Measurements from ENCODE around the gene MYO1A.
"Not testable (repeated sequence)": the region's sequence is repeated elsewhere in the genome, so short reads cannot be mapped to it uniquely, and the experiment has no call there.

MYO1A gene

GRCh38 chr12:57087691-57088353, 37.9 kb upstream of the MYO1A start:
- FAIRE-seq (no peak), DNase-seq (ENCODE audit: insufficient read length, low spot score) (peak; percentile 85)

- FAIRE-seq: no peak
- DNase-seq (ENCODE audit: insufficient read length, low spot score): peak; percentile 77
Measured at GRCh38 chr12:57087010-57087690, 37.2 kb upstream of the MYO1A start.

- FAIRE-seq (no peak), DNase-seq (ENCODE audit: insufficient read length, low spot score) (peak; percentile 69)
Measured at GRCh38 chr12:57086493-57087009, 36.6 kb upstream of the MYO1A start.

- DNase-seq (ENCODE audit: insufficient read length, low spot score) (no peak), FAIRE-seq (no peak)
Measured at GRCh38 chr12:57085999-57086492, 36.1 kb upstream of the MYO1A start.

- DNase-seq (ENCODE audit: insufficient read length, low spot score): no peak
- FAIRE-seq: no peak
Measured at GRCh38 chr12:57080855-57081254, 30.9 kb upstream of the MYO1A start.

GRCh38 chr12:57079821-57080220, 29.9 kb upstream of the MYO1A start:
- FAIRE-seq: no peak
- no peak for DNase-seq (ENCODE audit: insufficient read length, low spot score)

GRCh38 chr12:57078519-57079404, 28.8 kb upstream of the MYO1A start, which contains the start of gene NEMP1:
NEMP1 (minus strand) TSS chr12:57078791; CDS start chr12:57078745, 46 bp downstream.
- peak; percentile 77 for FAIRE-seq

GRCh38 chr12:57073566-57074450, 23.9 kb upstream of the MYO1A start:
- DNase-seq (ENCODE audit: insufficient read length, low spot score); FAIRE-seq: not testable (repeated sequence)

More at GRCh38 chr12:57078519-57079404, 28.8 kb upstream of the MYO1A start, which contains the start of gene NEMP1:
- peak; percentile 97 for DNase-seq (ENCODE audit: insufficient read length, low spot score)

- FAIRE-seq: no peak
- DNase-seq (ENCODE audit: insufficient read length, low spot score): no peak
Measured at GRCh38 chr12:57072661-57073060, 22.7 kb upstream of the MYO1A start.

- FAIRE-seq: no peak
- DNase-seq (ENCODE audit: insufficient read length, low spot score): no peak
Measured at GRCh38 chr12:57069523-57069922, 19.6 kb upstream of the MYO1A start.

- FAIRE-seq: no peak
- no peak for DNase-seq (ENCODE audit: insufficient read length, low spot score)
Measured at GRCh38 chr12:57066245-57066644, 16.3 kb upstream of the MYO1A start.

- FAIRE-seq (no peak), DNase-seq (ENCODE audit: insufficient read length, low spot score) (no peak)
Measured at GRCh38 chr12:57063991-57064685, 14.2 kb upstream of the MYO1A start.

- DNase-seq (ENCODE audit: insufficient read length, low spot score): no peak
- no peak for FAIRE-seq
Measured at GRCh38 chr12:57058454-57058853, 8.5 kb upstream of the MYO1A start.

- DNase-seq (ENCODE audit: insufficient read length, low spot score) (no peak), FAIRE-seq (no peak)
Measured at GRCh38 chr12:57057067-57057751, 7.3 kb upstream of the MYO1A start.

- FAIRE-seq (no peak), DNase-seq (ENCODE audit: insufficient read length, low spot score) (no peak)
Measured at GRCh38 chr12:57055824-57056223, 5.9 kb upstream of the MYO1A start.

- DNase-seq (ENCODE audit: insufficient read length, low spot score); FAIRE-seq: not testable (repeated sequence)
Measured at GRCh38 chr12:57053901-57054300, 4.0 kb upstream of the MYO1A start.

- not testable (repeated sequence) for FAIRE-seq; DNase-seq (ENCODE audit: insufficient read length, low spot score)
Measured at GRCh38 chr12:57053146-57053545, 3.2 kb upstream of the MYO1A start.

- FAIRE-seq: no peak
Measured at GRCh38 chr12:57051011-57051410, 1.1 kb upstream of the MYO1A start.

GRCh38 chr12:57049119-57049446, 846 bp downstream of the MYO1A start:
- FAIRE-seq (no peak), DNase-seq (ENCODE audit: insufficient read length, low spot score) (no peak)

More at GRCh38 chr12:57051011-57051410, 1.1 kb upstream of the MYO1A start:
- no peak for DNase-seq (ENCODE audit: insufficient read length, low spot score)

Data from HTR-8/SVneo (cell line).